H9 (cell line): ENCODE results near the gene TECPR2. TPM values are rescaled to one million over a fixed set of nuclear protein-coding genes. Genes with fewer than 3 reads are reported as not detected.
A peak's percentile ranks its signal among the peaks of the same experiment; 100 is the strongest.

Experiments used
- DNase-seq: peaks from one replicate; pipeline ENCODE4 v3.0.0-alpha.2; 2017
- H2AFZ ChIP-seq: one replicate; pipeline ENCODE4 v1.6.1; 2013; ENCODE audit warnings: mild to moderate bottlenecking, low read length, control low read depth, moderate library complexity
- H2AK5ac ChIP-seq: 2 replicates; pipeline ENCODE4 v1.6.1; 2013; ENCODE audit warnings: low read length, control low read depth, mixed read lengths; ENCODE audit not compliant: insufficient read length
- H2BK120ac ChIP-seq: one replicate; pipeline ENCODE4 v1.6.1; 2013; ENCODE audit warnings: low read depth, mild to moderate bottlenecking, low read length, control low read depth, inconsistent platforms; ENCODE audit not compliant: poor library complexity, severe bottlenecking
- H2BK12ac ChIP-seq: 2 replicates; pipeline ENCODE4 v1.6.1; 2013; ENCODE audit warnings: low read length, control low read depth, mixed read lengths, low read depth; ENCODE audit not compliant: insufficient read length
- H2BK15ac ChIP-seq: 2 replicates; pipeline ENCODE4 v1.6.1; 2013; ENCODE audit warnings: low read depth, low read length, control low read depth
- H2BK20ac ChIP-seq: one replicate; pipeline ENCODE4 v1.6.1; 2013; ENCODE audit warnings: low read depth, mild to moderate bottlenecking, low read length, control low read depth, inconsistent platforms; ENCODE audit not compliant: poor library complexity, severe bottlenecking
- H2BK5ac ChIP-seq: 2 replicates; pipeline ENCODE4 v1.6.1; 2013; ENCODE audit warnings: low read length, control low read depth, mixed read lengths; ENCODE audit not compliant: insufficient read length
- H3K14ac ChIP-seq: 2 replicates; pipeline ENCODE4 v1.6.1; 2013; ENCODE audit warnings: low read length, control low read depth; ENCODE audit not compliant: insufficient read depth
- H3K18ac ChIP-seq: 2 replicates; pipeline ENCODE4 v1.6.1; 2013; ENCODE audit warnings: low read depth, mild to moderate bottlenecking, mixed read lengths, low read length, control low read depth; ENCODE audit not compliant: insufficient read length
- H3K23ac ChIP-seq: 2 replicates; pipeline ENCODE4 v1.6.1; 2013; ENCODE audit warnings: low read length, control low read depth, mixed read lengths, low read depth; ENCODE audit not compliant: insufficient read length
- H3K23me2 ChIP-seq: 2 replicates; pipeline ENCODE4 v1.6.1; 2013; ENCODE audit warnings: low read depth, mild to moderate bottlenecking, mixed read lengths, low read length, control low read depth; ENCODE audit not compliant: insufficient read length, poor library complexity, severe bottlenecking
- H3K27ac ChIP-seq: 2 replicates; pipeline ENCODE4 v1.5.1; 2013; ENCODE audit warnings: low read length, control low read depth, mixed read lengths, low read depth; ENCODE audit not compliant: insufficient read length
- H3K27me3 ChIP-seq: 2 replicates; pipeline ENCODE4 v1.6.1; 2013; ENCODE audit warnings: low read length, control low read depth, inconsistent platforms; ENCODE audit not compliant: insufficient read depth
- H3K4ac ChIP-seq: 2 replicates; pipeline ENCODE4 v1.6.1; 2013; ENCODE audit warnings: low read depth, mild to moderate bottlenecking, control low read depth, inconsistent platforms, low read length, moderate library complexity
- H3K4me1 ChIP-seq: 2 replicates; pipeline ENCODE4 v1.6.1; 2013; ENCODE audit warnings: low read length, control low read depth, inconsistent platforms; ENCODE audit not compliant: insufficient read depth
- H3K4me2 ChIP-seq: 2 replicates; pipeline ENCODE4 v1.6.1; 2013; ENCODE audit warnings: low read length, control low read depth, mixed read lengths; ENCODE audit not compliant: insufficient read length, insufficient read depth
- H3K56ac ChIP-seq: 2 replicates; pipeline ENCODE4 v1.6.1; 2013; ENCODE audit warnings: low read depth, mild to moderate bottlenecking, mixed read lengths, low read length, control low read depth; ENCODE audit not compliant: insufficient read length
- H3K79me1 ChIP-seq: 2 replicates; pipeline ENCODE4 v1.6.1; 2013; ENCODE audit warnings: low read depth, mild to moderate bottlenecking, moderate library complexity, low read length, control low read depth, inconsistent platforms; ENCODE audit not compliant: insufficient read depth, poor library complexity, severe bottlenecking
- H3K79me2 ChIP-seq: 2 replicates; pipeline ENCODE4 v1.6.1; 2013; ENCODE audit warnings: low read length, control low read depth, inconsistent platforms; ENCODE audit not compliant: insufficient read depth
- H3K9ac ChIP-seq: 2 replicates; pipeline ENCODE4 v1.6.1; 2013; ENCODE audit warnings: low read length, control low read depth, mixed read lengths; ENCODE audit not compliant: insufficient read length; ENCODE audit errors: extremely low read depth
- H3K9me3 ChIP-seq: one replicate; pipeline ENCODE4 v1.6.1; 2013; ENCODE audit warnings: low read depth, low read length, inconsistent platforms; ENCODE audit not compliant: control insufficient read depth
- H3T11ph ChIP-seq: one replicate; pipeline ENCODE4 v1.6.1; 2013; ENCODE audit warnings: mild to moderate bottlenecking, low read length, control low read depth, inconsistent platforms
- H4K20me1 ChIP-seq: one replicate; pipeline ENCODE4 v1.6.1; 2013; ENCODE audit not compliant: control insufficient read depth, insufficient read length, insufficient read depth
- H4K5ac ChIP-seq: 2 replicates; pipeline ENCODE4 v1.6.1; 2013; ENCODE audit warnings: low read depth, mild to moderate bottlenecking, mixed read lengths, low read length, control low read depth; ENCODE audit not compliant: insufficient read length
- H4K8ac ChIP-seq: replicated peaks from 2 replicates; pipeline ENCODE4 v1.6.1; 2013; ENCODE audit warnings: low read length, control low read depth, mixed read lengths, low read depth; ENCODE audit not compliant: insufficient read length
- H4K91ac ChIP-seq: 2 replicates; pipeline ENCODE4 v1.6.1; 2013; ENCODE audit warnings: low read depth, mild to moderate bottlenecking, moderate library complexity, mixed read lengths, low read length, control low read depth; ENCODE audit not compliant: insufficient read length
- H3K27ac Mint-ChIP-seq, 3 experiments: 2 replicates in 2 of 3; 3 replicates in 1 of 3; pipeline ENCODE4 v1.8.0; 2020 to 2021; ENCODE audit warnings: mixed read lengths in 3 of 3, mild to moderate bottlenecking in 1 of 3, moderate library complexity in 1 of 3
- H3K27me3 Mint-ChIP-seq: 2 replicates; pipeline ENCODE4 v1.8.0; 2021; ENCODE audit warnings: low read depth, mild to moderate bottlenecking, moderate library complexity, mixed read lengths
- H3K36me3 Mint-ChIP-seq, 3 experiments: 2 replicates in 2 of 3; 3 replicates in 1 of 3; pipeline ENCODE4 v1.8.0; 2020 to 2021; ENCODE audit warnings: low read depth in 3 of 3, mixed read lengths in 3 of 3; ENCODE audit not compliant: insufficient read depth in 1 of 3
- H3K4me1 Mint-ChIP-seq, 2 experiments: 2 replicates each; pipeline ENCODE4 v1.8.0; 2020; ENCODE audit warnings: mixed read lengths in 2 of 2
- H3K4me3 Mint-ChIP-seq, 2 experiments: 2 replicates in 1 of 2; 3 replicates in 1 of 2; pipeline ENCODE4 v1.8.0; 2020 to 2021; ENCODE audit warnings: mild to moderate bottlenecking in 2 of 2, mixed read lengths in 2 of 2, moderate library complexity in 1 of 2
- H3K9me3 Mint-ChIP-seq, 2 experiments: 2 replicates in 1 of 2; 3 replicates in 1 of 2; pipeline ENCODE4 v1.8.0; 2020; ENCODE audit warnings: mild to moderate bottlenecking in 2 of 2, mixed read lengths in 2 of 2, moderate library complexity in 1 of 2
- WGBS: extraction: QIAGEN DNeasy Blood & Tissue Kit; methylation state at CpG from one replicate; pipeline ENCODE4 v1.1.7; 2013; ENCODE audit warnings: missing lambda C conversion rate, low lambda C conversion rate, mixed read lengths; ENCODE audit not compliant: insufficient read length; ENCODE audit errors: extremely low coverage; 5-methylcytosine and 5-hydroxymethylcytosine counted together
- total RNA-seq: library from RNA; stranded (reverse); gene quantifications from 2 replicates; pipeline ENCODE4 v1.2.1, GENCODE V29; 2021
- TF ChIP-seq, protein P1 (sequence below): fragments of 200-600 bp; sonication (generic); conservative IDR thresholded peaks from 3 replicates; pipeline ENCODE4 v1.8.0; 2021; ENCODE audit warnings: antibody characterized with exemption, mild to moderate bottlenecking

The TECPR2 gene
- total RNA-seq, 1 experiment from 2014 or later = 15.4 TPM

DNA sequence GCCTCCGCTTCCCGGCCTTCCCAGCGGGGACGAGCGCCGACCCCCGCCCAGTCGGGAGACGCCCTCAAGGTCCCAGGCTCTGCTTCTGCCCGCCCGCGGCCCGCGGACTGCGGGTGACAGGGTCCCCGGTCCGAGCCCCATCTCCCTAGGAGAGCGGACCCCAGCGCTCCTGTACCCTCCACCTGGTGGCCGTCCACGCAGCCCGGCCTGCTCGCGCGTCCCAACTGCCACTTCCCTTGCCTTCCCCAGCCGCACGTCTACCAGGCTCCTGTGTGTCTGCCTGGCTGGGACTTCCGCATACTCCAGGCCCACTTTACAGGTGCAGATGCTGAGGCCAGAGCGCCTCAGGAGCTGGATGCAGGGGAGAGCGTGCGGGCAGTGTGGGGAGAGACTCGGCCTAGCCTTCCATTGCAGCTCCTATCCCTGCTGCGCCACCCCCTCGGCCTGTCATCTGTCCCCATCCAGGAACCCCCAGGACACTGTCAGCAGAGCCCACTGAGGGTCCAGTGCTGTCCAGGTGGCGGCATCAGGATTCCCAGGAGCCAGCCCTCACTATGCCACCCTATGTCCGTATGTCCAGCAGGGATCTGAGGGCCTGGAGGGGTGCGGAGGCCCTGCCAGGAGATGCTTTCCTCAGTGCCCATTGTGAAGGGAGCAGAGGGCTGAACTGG is 154.8 kb downstream of the TECPR2 start:
- peak overlapping the region; percentile 78 to 85 for H3K4me3 Mint-ChIP-seq
- Histone ChIP-seq H3K9ac (no peak overlapping the region), H2BK15ac (no peak overlapping the region), H2BK12ac (no peak overlapping the region), H3K27ac (no peak overlapping the region), H3K14ac (no peak overlapping the region), H4K5ac (no peak overlapping the region), H3K79me1 (no peaks in the 10 kb centered on the region), H3K18ac (no peak overlapping the region), H3T11ph (no peak overlapping the region), H3K23ac (no peak overlapping the region), H3K4me1 (no peaks in the 10 kb centered on the region), H3K9me3 (no peaks in the 10 kb centered on the region), H3K27me3 (no peaks in the 10 kb centered on the region), H3K4me2 (no peak overlapping the region), H2BK120ac (no peak overlapping the region), H2BK20ac (no peak overlapping the region), H2AK5ac (no peak overlapping the region), H4K8ac (no peak overlapping the region), H3K4ac (no peak overlapping the region), H4K91ac (no peak overlapping the region), H2BK5ac (no peak overlapping the region), H2AFZ (no peak overlapping the region), H3K79me2 (no peaks in the 10 kb centered on the region), H3K23me2 (no peaks in the 10 kb centered on the region), H3K56ac (no peak overlapping the region), H4K20me1 (no peaks in the 10 kb centered on the region)
- peaks cover 4 to 7% of the 10 kb centered on the region in 2 experiments; a peak in 3 of 4 replicates for H3K4me1 Mint-ChIP-seq
- TF ChIP-seq, protein P1, sequence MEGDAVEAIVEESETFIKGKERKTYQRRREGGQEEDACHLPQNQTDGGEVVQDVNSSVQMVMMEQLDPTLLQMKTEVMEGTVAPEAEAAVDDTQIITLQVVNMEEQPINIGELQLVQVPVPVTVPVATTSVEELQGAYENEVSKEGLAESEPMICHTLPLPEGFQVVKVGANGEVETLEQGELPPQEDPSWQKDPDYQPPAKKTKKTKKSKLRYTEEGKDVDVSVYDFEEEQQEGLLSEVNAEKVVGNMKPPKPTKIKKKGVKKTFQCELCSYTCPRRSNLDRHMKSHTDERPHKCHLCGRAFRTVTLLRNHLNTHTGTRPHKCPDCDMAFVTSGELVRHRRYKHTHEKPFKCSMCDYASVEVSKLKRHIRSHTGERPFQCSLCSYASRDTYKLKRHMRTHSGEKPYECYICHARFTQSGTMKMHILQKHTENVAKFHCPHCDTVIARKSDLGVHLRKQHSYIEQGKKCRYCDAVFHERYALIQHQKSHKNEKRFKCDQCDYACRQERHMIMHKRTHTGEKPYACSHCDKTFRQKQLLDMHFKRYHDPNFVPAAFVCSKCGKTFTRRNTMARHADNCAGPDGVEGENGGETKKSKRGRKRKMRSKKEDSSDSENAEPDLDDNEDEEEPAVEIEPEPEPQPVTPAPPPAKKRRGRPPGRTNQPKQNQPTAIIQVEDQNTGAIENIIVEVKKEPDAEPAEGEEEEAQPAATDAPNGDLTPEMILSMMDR = no peak
- peak; percentile 60 for DNase-seq
- H3K27ac Mint-ChIP-seq = no peak overlapping the region
- H3K27me3 Mint-ChIP-seq = peaks cover 18% of the 10 kb centered on the region
- WGBS = no CpG with 5 or more reads among the region's 37 CpGs
- no peaks in the 10 kb centered on the region for H3K36me3 Mint-ChIP-seq
- no peaks in the 10 kb centered on the region; a peak in 1 of 5 replicates for H3K9me3 Mint-ChIP-seq
